ENCODE data around the gene REC8. TPM values are rescaled to one million over a fixed set of nuclear protein-coding genes. Genes with fewer than 3 reads are reported as not detected.

The REC8 gene
- total and polyA plus RNA-seq, 2 of the 13 experiments (the other 11 are each of a cell fraction or from before 2014, with no cell fraction given), result 3.4 to 14.7 TPM

DNA sequence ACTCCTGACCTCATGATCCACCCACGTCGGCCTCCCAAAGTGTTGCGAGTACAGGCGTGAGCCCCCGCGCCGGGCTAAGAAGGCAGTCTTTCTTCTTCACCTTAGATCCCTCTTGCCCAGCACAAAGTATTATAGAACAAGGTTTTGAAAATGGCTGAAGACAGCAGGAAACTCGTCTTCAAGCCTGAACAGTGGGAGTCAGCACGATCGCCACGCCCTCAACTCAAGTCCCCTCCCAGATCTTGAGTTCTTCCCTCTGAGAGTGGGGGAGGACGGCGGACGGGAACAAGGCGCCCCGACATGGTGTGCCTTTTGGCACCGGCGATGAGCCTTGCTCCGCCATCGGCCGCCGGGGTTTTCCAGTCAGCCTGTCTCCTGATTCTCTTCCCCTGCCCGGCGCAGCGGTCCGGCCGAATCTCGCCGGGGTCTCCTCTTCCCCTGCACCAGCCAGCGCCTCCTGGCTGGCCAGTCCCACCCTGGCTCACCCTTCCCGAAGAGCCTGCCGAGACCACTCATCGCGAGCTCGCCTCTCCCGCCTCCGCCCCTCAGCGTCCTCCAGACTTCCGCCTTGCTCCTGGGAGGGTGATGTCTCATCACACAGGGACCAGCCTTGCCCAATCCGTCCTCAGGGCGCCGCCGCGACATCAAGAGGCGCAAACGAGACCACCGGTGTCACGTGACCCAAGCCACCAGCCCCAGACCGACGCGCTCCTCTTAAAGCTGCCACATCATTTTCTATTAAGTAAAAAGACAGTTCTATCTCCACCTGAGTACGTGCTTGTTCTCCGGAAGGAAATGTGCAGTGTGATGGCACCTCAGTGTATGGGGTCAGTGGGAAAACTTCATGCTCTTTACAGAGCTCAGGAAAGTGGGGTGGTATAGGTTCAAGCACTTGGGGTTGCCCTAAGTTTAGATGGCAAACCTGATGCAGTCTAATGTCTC, 41.3 kb downstream of the REC8 start, which contains the start of gene CHMP4A (continued):
- TF ChIP-seq ZNF496 (CRISPR knock-in tag; IDR thresholded peaks at IDR 0.05; ENCODE audit: insufficient replicate concordance), result no peak
- TF ChIP-seq BORCS8-MEF2B (CRISPR knock-in tag; IDR thresholded peaks at IDR 0.05), result peak; percentile 95
- peak; percentile 95 for TF ChIP-seq ZMAT3 (CRISPR knock-in tag; conservative IDR thresholded peaks at IDR 0.05)
- peak; percentile 79; the same call in 1 of the 2 replicates for TF ChIP-seq ZNF567 (CRISPR knock-in tag; IDR thresholded peaks at IDR 0.05; ENCODE audit: borderline replicate concordance)
- TF ChIP-seq SAFB2 (CRISPR knock-in tag; IDR thresholded peaks at IDR 0.05; ENCODE audit: borderline replicate concordance, low read depth), result peak; percentile 98
- TF ChIP-seq, protein P1, sequence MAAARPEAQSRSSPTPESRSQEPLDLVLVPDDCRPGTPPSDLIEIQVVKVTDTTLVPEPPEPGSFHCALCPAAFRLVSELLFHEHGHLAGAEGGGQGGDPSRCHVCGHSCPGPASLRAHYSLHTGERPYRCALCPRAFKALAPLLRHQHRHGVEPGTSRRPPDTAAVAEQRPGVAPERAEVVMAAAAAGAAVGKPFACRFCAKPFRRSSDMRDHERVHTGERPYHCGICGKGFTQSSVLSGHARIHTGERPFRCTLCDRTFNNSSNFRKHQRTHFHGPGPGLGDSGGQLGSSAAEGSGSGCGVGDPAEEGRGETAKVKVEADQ (CRISPR knock-in tag; IDR thresholded peaks at IDR 0.05; ENCODE audit: borderline replicate concordance), result peak; percentile 98
- peak; percentile 100 for TF ChIP-seq RBFOX2 (IDR thresholded peaks at IDR 0.05; ENCODE audit: low read depth, low read length)
- peak; percentile 96 for TF ChIP-seq BRD4 (CRISPR knock-in tag; IDR thresholded peaks at IDR 0.05)
- TF ChIP-seq FOXK1 (CRISPR knock-in tag; IDR thresholded peaks at IDR 0.05; ENCODE audit: borderline replicate concordance, low read depth), result peak; percentile 98
- TF ChIP-seq AKAP8 (CRISPR knock-in tag; IDR thresholded peaks at IDR 0.05), result peak; percentile 95
- TF ChIP-seq ZBTB3 (CRISPR knock-in tag; IDR thresholded peaks at IDR 0.05; ENCODE audit: borderline replicate concordance, low read depth), result peak; percentile 89; the same call in 1 of the 2 replicates
- TF ChIP-seq ZFP90 (CRISPR knock-in tag; IDR thresholded peaks at IDR 0.05; ENCODE audit: borderline replicate concordance), result peak; percentile 99
- TF ChIP-seq CREM (IDR thresholded peaks at IDR 0.05), result peak; percentile 100
- peak; percentile 95 for TF ChIP-seq CREM (CRISPR knock-in tag; IDR thresholded peaks at IDR 0.05)
- TF ChIP-seq RNF2 (conservative IDR thresholded peaks at IDR 0.05; ENCODE audit: low read depth), result peak; percentile 63; the same call in 1 of the 2 replicates
- TF ChIP-seq, protein P2, sequence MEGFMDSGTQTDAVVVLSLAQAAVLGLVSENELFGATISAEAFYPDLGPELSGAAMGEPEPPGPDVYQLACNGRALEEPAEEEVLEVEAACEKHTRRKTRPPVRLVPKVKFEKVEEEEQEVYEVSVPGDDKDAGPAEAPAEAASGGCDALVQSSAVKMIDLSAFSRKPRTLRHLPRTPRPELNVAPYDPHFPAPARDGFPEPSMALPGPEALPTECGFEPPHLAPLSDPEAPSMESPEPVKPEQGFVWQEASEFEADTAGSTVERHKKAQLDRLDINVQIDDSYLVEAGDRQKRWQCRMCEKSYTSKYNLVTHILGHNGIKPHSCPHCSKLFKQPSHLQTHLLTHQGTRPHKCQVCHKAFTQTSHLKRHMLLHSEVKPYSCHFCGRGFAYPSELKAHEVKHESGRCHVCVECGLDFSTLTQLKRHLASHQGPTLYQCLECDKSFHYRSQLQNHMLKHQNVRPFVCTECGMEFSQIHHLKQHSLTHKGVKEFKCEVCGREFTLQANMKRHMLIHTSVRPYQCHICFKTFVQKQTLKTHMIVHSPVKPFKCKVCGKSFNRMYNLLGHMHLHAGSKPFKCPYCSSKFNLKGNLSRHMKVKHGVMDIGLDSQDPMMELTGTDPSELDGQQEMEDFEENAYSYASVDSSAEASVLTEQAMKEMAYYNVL (CRISPR knock-in tag; IDR thresholded peaks at IDR 0.05; ENCODE audit: borderline replicate concordance), result peak; percentile 63; the same call in 1 of the 2 replicates
- peak; percentile 99 for TF ChIP-seq ZIK1 (CRISPR knock-in tag; IDR thresholded peaks at IDR 0.05; ENCODE audit: borderline replicate concordance, low read depth)
- TF ChIP-seq ZNF24 (IDR thresholded peaks at IDR 0.05), result no peak
- TF ChIP-seq NFRKB (IDR thresholded peaks at IDR 0.05), result peak; percentile 12
- peak; percentile 26; the same call in 1 of the 2 replicates for TF ChIP-seq ZNF83 (CRISPR knock-in tag; IDR thresholded peaks at IDR 0.05; ENCODE audit: borderline replicate concordance)
- TF ChIP-seq, protein P3, sequence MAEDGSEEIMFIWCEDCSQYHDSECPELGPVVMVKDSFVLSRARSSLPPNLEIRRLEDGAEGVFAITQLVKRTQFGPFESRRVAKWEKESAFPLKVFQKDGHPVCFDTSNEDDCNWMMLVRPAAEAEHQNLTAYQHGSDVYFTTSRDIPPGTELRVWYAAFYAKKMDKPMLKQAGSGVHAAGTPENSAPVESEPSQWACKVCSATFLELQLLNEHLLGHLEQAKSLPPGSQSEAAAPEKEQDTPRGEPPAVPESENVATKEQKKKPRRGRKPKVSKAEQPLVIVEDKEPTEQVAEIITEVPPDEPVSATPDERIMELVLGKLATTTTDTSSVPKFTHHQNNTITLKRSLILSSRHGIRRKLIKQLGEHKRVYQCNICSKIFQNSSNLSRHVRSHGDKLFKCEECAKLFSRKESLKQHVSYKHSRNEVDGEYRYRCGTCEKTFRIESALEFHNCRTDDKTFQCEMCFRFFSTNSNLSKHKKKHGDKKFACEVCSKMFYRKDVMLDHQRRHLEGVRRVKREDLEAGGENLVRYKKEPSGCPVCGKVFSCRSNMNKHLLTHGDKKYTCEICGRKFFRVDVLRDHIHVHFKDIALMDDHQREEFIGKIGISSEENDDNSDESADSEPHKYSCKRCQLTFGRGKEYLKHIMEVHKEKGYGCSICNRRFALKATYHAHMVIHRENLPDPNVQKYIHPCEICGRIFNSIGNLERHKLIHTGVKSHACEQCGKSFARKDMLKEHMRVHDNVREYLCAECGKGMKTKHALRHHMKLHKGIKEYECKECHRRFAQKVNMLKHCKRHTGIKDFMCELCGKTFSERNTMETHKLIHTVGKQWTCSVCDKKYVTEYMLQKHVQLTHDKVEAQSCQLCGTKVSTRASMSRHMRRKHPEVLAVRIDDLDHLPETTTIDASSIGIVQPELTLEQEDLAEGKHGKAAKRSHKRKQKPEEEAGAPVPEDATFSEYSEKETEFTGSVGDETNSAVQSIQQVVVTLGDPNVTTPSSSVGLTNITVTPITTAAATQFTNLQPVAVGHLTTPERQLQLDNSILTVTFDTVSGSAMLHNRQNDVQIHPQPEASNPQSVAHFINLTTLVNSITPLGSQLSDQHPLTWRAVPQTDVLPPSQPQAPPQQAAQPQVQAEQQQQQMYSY (CRISPR knock-in tag; IDR thresholded peaks at IDR 0.05), result 0 out of 2 replicates have a peak, but pooled peaks have one; percentile 73
- peak; percentile 85; the same call in 1 of the 2 replicates for TF ChIP-seq FOXM1 (CRISPR knock-in tag; IDR thresholded peaks at IDR 0.05)
- TF ChIP-seq ZNF749 (CRISPR knock-in tag; IDR thresholded peaks at IDR 0.05; ENCODE audit: borderline replicate concordance), result peak; percentile 98

All from HepG2 (cell line).